Caco-2 (cell line): ENCODE results near the gene ABCF1. TPM values are rescaled to one million over a fixed set of nuclear protein-coding genes. Genes with fewer than 3 reads are reported as not detected.

ENCODE experiments used
- BruUV-seq: library from RNA; stranded (reverse); fragments of 400-500 nt; replicated peaks from 2 replicates; lab custom pipeline; 2021; lab: Mats Ljungman, UMichigan
- CTCF ChIA-PET: fragments of 300-600 bp; sonication (Branson Sonifier 250); formaldehyde crosslinking; loops from one replicate; lab custom pipeline; 2022; ENCODE audit warnings: antibody characterized with exemption; lab: Charles Lee
- POLR2A ChIA-PET: fragments of 300-600 bp; sonication (Branson Sonifier 250); formaldehyde crosslinking; loops from one replicate; lab custom pipeline; 2022; ENCODE audit warnings: antibody characterized with exemption; lab: Charles Lee
- DNase-seq, 2 experiments: peaks; one replicate each; pipeline versions ENCODE4 v3.0.0 to v3.0.0-alpha.2; 2020 to 2022
- H3K27me3 ChIP-seq: replicated peaks from 2 replicates; pipeline ENCODE4 v1.6.0; 2011; ENCODE audit warnings: low read length; ENCODE audit not compliant: control insufficient read depth, insufficient read depth
- H3K36me3 ChIP-seq: 2 replicates; pipeline ENCODE4 v1.5.1; 2011; ENCODE audit warnings: low read length; ENCODE audit not compliant: control insufficient read depth, insufficient read depth
- H3K4me1 ChIP-seq: fragments of 250-450 bp; sonication (Bioruptor Pico); 2 replicates; pipeline ENCODE4 v1.5.1; 2020; ENCODE audit warnings: mild to moderate bottlenecking
- H3K4me3 ChIP-seq: 2 replicates; pipeline ENCODE4 v1.5.1; 2011; ENCODE audit warnings: low read depth, mild to moderate bottlenecking, control low read depth, low read length
- H3K9me3 ChIP-seq: fragments of 250-450 bp; sonication (Bioruptor Pico); 2 replicates; pipeline ENCODE4 v1.5.1; 2020; ENCODE audit warnings: mild to moderate bottlenecking, moderate library complexity
- H3K27ac Mint-ChIP-seq: one replicate; pipeline ENCODE4 v1.8.0; 2022; ENCODE audit warnings: mixed read lengths; ENCODE audit not compliant: unreplicated experiment
- H3K27me3 Mint-ChIP-seq: one replicate; pipeline ENCODE4 v1.8.0; 2022; ENCODE audit warnings: mixed read lengths; ENCODE audit not compliant: insufficient read depth, unreplicated experiment
- H3K36me3 Mint-ChIP-seq: one replicate; pipeline ENCODE4 v1.8.0; 2022; ENCODE audit warnings: mild to moderate bottlenecking, mixed read lengths; ENCODE audit not compliant: insufficient read depth, unreplicated experiment
- H3K4me1 Mint-ChIP-seq: one replicate; pipeline ENCODE4 v1.8.0; 2022; ENCODE audit warnings: low read depth, mixed read lengths; ENCODE audit not compliant: unreplicated experiment
- H3K4me3 Mint-ChIP-seq: one replicate; pipeline ENCODE4 v1.8.0; 2022; ENCODE audit warnings: mild to moderate bottlenecking, moderate library complexity, mixed read lengths; ENCODE audit not compliant: unreplicated experiment
- H3K9me3 Mint-ChIP-seq: one replicate; pipeline ENCODE4 v1.8.0; 2022; ENCODE audit warnings: mixed read lengths; ENCODE audit not compliant: unreplicated experiment
- CTCF ChIP-seq, 2 experiments: fragments of 200-600 bp in 1 of 2; IDR thresholded peaks; 1 replicate in 1 of 2; 2 replicates in 1 of 2; pipeline versions ENCODE4 v1.5.1 to v1.8.0; 2011 to 2022; ENCODE audit warnings: antibody characterized with exemption in 1 of 2, control low read depth in 1 of 2, inconsistent platforms in 1 of 2, low read depth in 1 of 2, low read length in 1 of 2, mild to moderate bottlenecking in 1 of 2, moderate library complexity in 1 of 2; ENCODE audit not compliant: insufficient read depth in 1 of 2, severe bottlenecking in 1 of 2, unreplicated experiment in 1 of 2
- intact Hi-C: fragments of 100-400 bp; cut with micrococcal nuclease; formaldehyde crosslinking; loops from one replicate; pipeline ENCODE4 v1.10.0; 2022; ENCODE audit not compliant: unreplicated experiment
- microRNA-seq: library from miRNA; unstranded; fragments of <30 nt; microRNA quantifications from one replicate; pipeline ENCODE4 v1.2.0, GENCODE V29; 2022
- total RNA-seq: library from RNA; stranded (reverse); gene quantifications from 2 replicates; pipeline ENCODE4 v1.2.3, GENCODE V29; 2022

ABCF1 gene
- total RNA-seq, 1 experiment from 2014 or later, result 93.7 TPM

GRCh38 chr6:30640481-30640880, 69.2 kb downstream of the ABCF1 start:
- Mint-ChIP-seq H3K4me1 (peaks cover 14% of the 10 kb centered on the region), H3K27ac (peak overlapping the region; percentile 84), H3K9me3 (no peaks in the 10 kb centered on the region), H3K27me3 (no peaks in the 10 kb centered on the region), H3K36me3 (peaks cover 40% of the 10 kb centered on the region), H3K4me3 (no peak overlapping the region)
- no TSS peak for BruUV-seq
- Histone ChIP-seq H3K27me3 (no peaks in the 10 kb centered on the region), H3K9me3 (no peaks in the 10 kb centered on the region), H3K36me3 (peaks cover 3% of the 10 kb centered on the region; the same call in 1 of the 2 replicates), H3K4me1 (peaks cover 4% of the 10 kb centered on the region; the same call in 1 of the 2 replicates), H3K4me3 (no peak overlapping the region)
- POLR2A ChIA-PET, result interaction anchor here (1.3 kb wide), 1 partner anchor 25 kb away, joined by 6 read pairs; no protein-coding TSS in a partner anchor
- intact Hi-C loops, result no loop called here
- CTCF ChIA-PET, result interaction anchor here (0.6 kb wide), 1 partner anchor 15 kb away, joined by 9 read pairs; no protein-coding TSS in a partner anchor
- TF ChIP-seq CTCF (IDR thresholded peaks at IDR 0.05; ENCODE audit: insufficient read depth in 1 of 2, low read depth in 1 of 2, low read length in 1 of 2, severe bottlenecking in 1 of 2, unreplicated experiment in 1 of 2), result no peak
- no peak for DNase-seq

GRCh38 chr6:30641048-30641447, 69.8 kb downstream of the ABCF1 start:
- Mint-ChIP-seq H3K4me1 (peaks cover 19% of the 10 kb centered on the region), H3K36me3 (peaks cover 40% of the 10 kb centered on the region), H3K27ac (peak overlapping the region; percentile 84), H3K27me3 (no peaks in the 10 kb centered on the region), H3K9me3 (no peaks in the 10 kb centered on the region), H3K4me3 (no peak overlapping the region)
- Histone ChIP-seq H3K27me3 (no peaks in the 10 kb centered on the region), H3K4me1 (peaks cover 4% of the 10 kb centered on the region; the same call in 1 of the 2 replicates), H3K4me3 (no peak overlapping the region), H3K9me3 (no peaks in the 10 kb centered on the region), H3K36me3 (peaks cover 3% of the 10 kb centered on the region)
- ChIA-PET CTCF (interaction anchor here (0.6 kb wide), 1 partner anchor 15 kb away, joined by 9 read pairs; no protein-coding TSS in a partner anchor), POLR2A (interaction anchor here (0.6 to 1.3 kb wide), 3 partner anchors 26 to 1305 kb away, joined by 3 to 6 read pairs (median 4); partner anchors contain the start of gene CFB)
- TF ChIP-seq CTCF (IDR thresholded peaks at IDR 0.05; ENCODE audit: insufficient read depth in 1 of 2, low read depth in 1 of 2, low read length in 1 of 2, severe bottlenecking in 1 of 2, unreplicated experiment in 1 of 2), result no peak
- intact Hi-C loops, result no loop called here
- TSS peak; percentile 16 for BruUV-seq
- no peak for DNase-seq

Small RNAs within 50 kb of the gene (microRNA-seq; reads per million reads assigned to microRNA genes)
- 258 reads per million, percentile 78 among the genes with 10 or more reads in this experiment for gene MIR877

Other genes starting within 250 kb of the ABCF1 start
- gene TRIM39, start 244.5 kb upstream of the ABCF1 start, total RNA-seq, result 12.7 and 14.5 TPM in 2 replicates
- gene RPP21, start 226.3 kb upstream of the ABCF1 start, total RNA-seq, result 44.2 and 47.5 TPM in 2 replicates
- gene HLA-E, start 81.9 kb upstream of the ABCF1 start, total RNA-seq, result 47.0 and 49.6 TPM in 2 replicates
- 84.1 and 94.1 TPM in 2 replicates for gene GNL1, start 15.0 kb upstream of the ABCF1 start, total RNA-seq
- gene PRR3, start 14.1 kb upstream of the ABCF1 start, total RNA-seq, result 20.3 and 20.8 TPM in 2 replicates
- gene PPP1R10, start 45.8 kb downstream of the ABCF1 start, total RNA-seq, result 91.3 and 95.4 TPM in 2 replicates
- 60.0 and 62.6 TPM in 2 replicates for gene MRPS18B, start 46.4 kb downstream of the ABCF1 start, total RNA-seq
- 17.9 and 19.7 TPM in 2 replicates for gene ATAT1, start 55.4 kb downstream of the ABCF1 start, total RNA-seq
- 25.4 and 25.7 TPM in 2 replicates for gene C6orf136, start 75.7 kb downstream of the ABCF1 start, total RNA-seq
- gene DHX16, start 101.6 kb downstream of the ABCF1 start, total RNA-seq, result 36.6 and 40.6 TPM in 2 replicates
- 6.6 and 9.7 TPM in 2 replicates for gene PPP1R18, start 115.2 kb downstream of the ABCF1 start, total RNA-seq
- gene NRM, start 119.5 kb downstream of the ABCF1 start, total RNA-seq, result 31.7 and 32.1 TPM in 2 replicates
- gene MDC1, start 145.8 kb downstream of the ABCF1 start, total RNA-seq, result 46.6 and 48.6 TPM in 2 replicates
- gene TUBB, start 148.9 kb downstream of the ABCF1 start, total RNA-seq, result 742 and 788 TPM in 2 replicates
- gene FLOT1, start 171.2 kb downstream of the ABCF1 start, total RNA-seq, result 101 and 113 TPM in 2 replicates
- 13.0 and 17.4 TPM in 2 replicates for gene IER3, start 173.1 kb downstream of the ABCF1 start, total RNA-seq